SKM-1 (cell line): ENCODE measurements around the gene EPHB3.

Experiments used
- DNase-seq: peaks from one replicate; lab custom pipeline; 2025; ENCODE audit not compliant: unreplicated experiment; lab: John Stamatoyannopoulos, UW

Gene EPHB3

GRCh38 chr3:184561061-184561912, at the start of gene EPHB3:
Gene EPHB3 (plus strand): TSS chr3:184561785. CDS start chr3:184562236, 451 bp downstream.
- DNase-seq = peak; percentile 75

GRCh38 chr3:184512621-184513020, 49.0 kb upstream of the EPHB3 start:
- DNase-seq = no peak

- peak; percentile 53 for DNase-seq
These were observed 48.1 kb upstream of the EPHB3 start for GRCh38 chr3:184513276-184514170.

- no peak for DNase-seq
These were observed 47.5 kb upstream of the EPHB3 start for GRCh38 chr3:184514171-184514490.

GRCh38 chr3:184523825-184524615, 37.6 kb upstream of the EPHB3 start:
- no peak for DNase-seq

- no peak for DNase-seq
These were observed 36.6 kb upstream of the EPHB3 start for GRCh38 chr3:184524981-184525336.

GRCh38 chr3:184525337-184526087, 36.1 kb upstream of the EPHB3 start:
- no peak for DNase-seq

- no peak for DNase-seq
These were observed 35.5 kb upstream of the EPHB3 start for GRCh38 chr3:184526088-184526433.

- no peak for DNase-seq
These were observed 29.8 kb upstream of the EPHB3 start for GRCh38 chr3:184531626-184532280.

- DNase-seq = no peak
These were observed 28.4 kb upstream of the EPHB3 start for GRCh38 chr3:184532940-184533732.

- no peak for DNase-seq
These were observed 23.5 kb upstream of the EPHB3 start for GRCh38 chr3:184537885-184538665.

- DNase-seq = no peak
These were observed 22.7 kb upstream of the EPHB3 start for GRCh38 chr3:184538666-184539431.

GRCh38 chr3:184539801-184540435, 21.7 kb upstream of the EPHB3 start:
- no peak for DNase-seq

GRCh38 chr3:184540777-184541681, 20.6 kb upstream of the EPHB3 start:
- DNase-seq = peak; percentile 36

- DNase-seq = no peak
These were observed 19.6 kb upstream of the EPHB3 start for GRCh38 chr3:184541886-184542562.

- DNase-seq = no peak
These were observed 19.0 kb upstream of the EPHB3 start for GRCh38 chr3:184542577-184542976.
